ENCODE data around the gene TSR3.

Gene TSR3

GRCh38 chr16:1305823-1306222 is 45.9 kb downstream of the TSR3 start:
- no peak for TF ChIP-seq CTCF (IDR thresholded peaks at IDR 0.05; ENCODE audit: low read length, missing control alignments)
- H3K4me3 ChIP-seq (replicated peaks; ENCODE audit: low read depth, low read length): no peak overlapping the region
- no peak for DNase-seq (ENCODE audit: low read depth)

GRCh38 chr16:1301562-1301961 is 50.1 kb downstream of the TSR3 start:
- H3K4me3 ChIP-seq (replicated peaks; ENCODE audit: low read depth, low read length): no peak overlapping the region
- DNase-seq (ENCODE audit: low read depth): no peak
- no peak for TF ChIP-seq CTCF (IDR thresholded peaks at IDR 0.05; ENCODE audit: low read length, missing control alignments)

- peak; percentile 54 for DNase-seq (ENCODE audit: low read depth)
- no peak overlapping the region for H3K4me3 ChIP-seq (replicated peaks; ENCODE audit: low read depth, low read length)
- peak; percentile 76 for TF ChIP-seq CTCF (IDR thresholded peaks at IDR 0.05; ENCODE audit: low read length, missing control alignments)
Observed at GRCh38 chr16:1300664-1301476, 50.8 kb downstream of the TSR3 start.

GRCh38 chr16:1299868-1300203 is 51.8 kb downstream of the TSR3 start:
- TF ChIP-seq CTCF (IDR thresholded peaks at IDR 0.05; ENCODE audit: low read length, missing control alignments): no peak
- H3K4me3 ChIP-seq (replicated peaks; ENCODE audit: low read depth, low read length): no peak overlapping the region
- DNase-seq (ENCODE audit: low read depth): no peak

Data from fibroblast of pulmonary artery (primary cell).